Measurements from ENCODE around the gene PSMF1. TPM values are rescaled to one million over a fixed set of nuclear protein-coding genes. Genes with fewer than 3 reads are reported as not detected.

PSMF1 gene
- total RNA-seq, 1 experiment from 2014 or later, result 153 TPM

- TF ChIP-seq POLR2A (IDR thresholded peaks at IDR 0.05; ENCODE audit: borderline replicate concordance, extremely low read depth, insufficient read depth, insufficient read length), result no peak
- TF ChIP-seq SRF (IDR thresholded peaks at IDR 0.05; ENCODE audit: low read depth), result no peak
- no peak for TF ChIP-seq ZNF274 (IDR thresholded peaks at IDR 0.05; ENCODE audit: low read depth, low read length)
- TF ChIP-seq SIN3A (IDR thresholded peaks at IDR 0.05; ENCODE audit: low read depth), result no peak
- TF ChIP-seq EZH2 (IDR thresholded peaks at IDR 0.05), result no peak
Observed at GRCh38 chr20:1164871-1165270, 46.5 kb downstream of the PSMF1 start (continued).

- Histone ChIP-seq H3K4me3 (replicated peaks in 1 of 2; ENCODE audit: low read depth in 1 of 2, low read length in 2 of 2) (no peak overlapping the region), H4K20me1 (ENCODE audit: insufficient read depth) (no peaks in the 10 kb centered on the region), H3K9ac (ENCODE audit: low read length) (no peak overlapping the region), H2AFZ (ENCODE audit: low read depth, low read length, poor library complexity, severe bottlenecking) (no peak overlapping the region), H3K9me3 (ENCODE audit: control insufficient read depth in 1 of 2, insufficient read depth in 1 of 2, low read depth in 1 of 2, low read length in 2 of 2) (no peaks in the 10 kb centered on the region), H3K9me2 (ENCODE audit: insufficient read depth) (no peaks in the 10 kb centered on the region), H3K27ac (ENCODE audit: low read depth, low read length) (no peak overlapping the region), H3K4me2 (ENCODE audit: low read length) (no peak overlapping the region), H3K79me2 (ENCODE audit: insufficient read depth, low read length) (no peaks in the 10 kb centered on the region; the same call in 1 of the 2 replicates), H3K27me3 (ENCODE audit: insufficient read depth, low read length) (no peaks in the 10 kb centered on the region), H3K36me3 (ENCODE audit: control insufficient read depth in 1 of 2, insufficient read depth in 2 of 2, low read length in 2 of 2) (peaks cover 32 to 59% of the 10 kb centered on the region in 2 experiments), H3K4me1 (ENCODE audit: control insufficient read depth in 1 of 2, insufficient read depth in 2 of 2, low read length in 2 of 2) (no peaks in the 10 kb centered on the region)
- ATAC-seq (no peak), DNase-seq (ENCODE audit: low read depth, low spot score) (no peak)
- RAD21 ChIA-PET (ENCODE audit: low non-redundant PET in 1 of 2, low total read pairs in 2 of 2, uncharacterized antibody in 2 of 2, unreplicated experiment in 2 of 2), result no interaction called here
- TF ChIP-seq, protein P1, sequence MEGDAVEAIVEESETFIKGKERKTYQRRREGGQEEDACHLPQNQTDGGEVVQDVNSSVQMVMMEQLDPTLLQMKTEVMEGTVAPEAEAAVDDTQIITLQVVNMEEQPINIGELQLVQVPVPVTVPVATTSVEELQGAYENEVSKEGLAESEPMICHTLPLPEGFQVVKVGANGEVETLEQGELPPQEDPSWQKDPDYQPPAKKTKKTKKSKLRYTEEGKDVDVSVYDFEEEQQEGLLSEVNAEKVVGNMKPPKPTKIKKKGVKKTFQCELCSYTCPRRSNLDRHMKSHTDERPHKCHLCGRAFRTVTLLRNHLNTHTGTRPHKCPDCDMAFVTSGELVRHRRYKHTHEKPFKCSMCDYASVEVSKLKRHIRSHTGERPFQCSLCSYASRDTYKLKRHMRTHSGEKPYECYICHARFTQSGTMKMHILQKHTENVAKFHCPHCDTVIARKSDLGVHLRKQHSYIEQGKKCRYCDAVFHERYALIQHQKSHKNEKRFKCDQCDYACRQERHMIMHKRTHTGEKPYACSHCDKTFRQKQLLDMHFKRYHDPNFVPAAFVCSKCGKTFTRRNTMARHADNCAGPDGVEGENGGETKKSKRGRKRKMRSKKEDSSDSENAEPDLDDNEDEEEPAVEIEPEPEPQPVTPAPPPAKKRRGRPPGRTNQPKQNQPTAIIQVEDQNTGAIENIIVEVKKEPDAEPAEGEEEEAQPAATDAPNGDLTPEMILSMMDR (IDR thresholded peaks at IDR 0.05 in 2 of 3, conservative IDR thresholded peaks at IDR 0.05 in 1 of 3; ENCODE audit: borderline replicate concordance in 1 of 3, insufficient read depth in 1 of 3, low read depth in 2 of 3, low read length in 2 of 3), result no peak
- TF ChIP-seq SIN3A (IDR thresholded peaks at IDR 0.05; ENCODE audit: low read depth), result no peak
- no peak for TF ChIP-seq EZH2 (IDR thresholded peaks at IDR 0.05)
- TF ChIP-seq JUND (IDR thresholded peaks at IDR 0.05), result no peak
- no peak for TF ChIP-seq MAX (IDR thresholded peaks at IDR 0.05)
- TF ChIP-seq CBX3 (IDR thresholded peaks at IDR 0.05; ENCODE audit: low read depth), result no peak
- TF ChIP-seq FOSL1 (IDR thresholded peaks at IDR 0.05; ENCODE audit: low read depth), result no peak
- TF ChIP-seq ATF3 (IDR thresholded peaks at IDR 0.05), result no peak
- TF ChIP-seq SP1 (IDR thresholded peaks at IDR 0.05; ENCODE audit: low read depth), result no peak
- no peak for TF ChIP-seq EGR1 (IDR thresholded peaks at IDR 0.05; ENCODE audit: low read depth)
- TF ChIP-seq TCF7L2 (IDR thresholded peaks at IDR 0.05; ENCODE audit: borderline replicate concordance, extremely low read depth, insufficient read depth, insufficient read length), result no peak
- no peak for TF ChIP-seq RAD21 (IDR thresholded peaks at IDR 0.05; ENCODE audit: low read depth)
- no peak for TF ChIP-seq POLR2AphosphoS5 (IDR thresholded peaks at IDR 0.05; ENCODE audit: low read depth, low read length)
- no peak for TF ChIP-seq ZFX (IDR thresholded peaks at IDR 0.05)
- POLR2A ChIA-PET, result no interaction called here
- intact Hi-C loops (cut with micrococcal nuclease), result no loop called here
- CTCF ChIA-PET, result no interaction called here
- BruUV-seq (replicated peaks), result no TSS peak
Observed at GRCh38 chr20:1165521-1165920, 47.1 kb downstream of the PSMF1 start.
